Muscle of leg (tissue), 11 donors: ENCODE results near the gene CFAP210. TPM values are rescaled to one million over a fixed set of nuclear protein-coding genes. Genes with fewer than 3 reads are reported as not detected.

Experiments used
- DNase-seq: peaks from one replicate; pipeline ENCODE4 v3.0.0; 2013
- H3K27ac ChIP-seq: one replicate; pipeline ENCODE4 v1.5.1; 2013; ENCODE audit warnings: mild to moderate bottlenecking, low read length, control low read depth
- H3K27me3 ChIP-seq: one replicate; pipeline ENCODE4 v1.6.1; 2013; ENCODE audit warnings: low read length; ENCODE audit not compliant: control insufficient read depth, insufficient read depth
- H3K36me3 ChIP-seq: one replicate; pipeline ENCODE4 v1.6.1; 2013; ENCODE audit warnings: low read length; ENCODE audit not compliant: control insufficient read depth, insufficient read depth
- H3K4me1 ChIP-seq: one replicate; pipeline ENCODE4 v1.6.1; 2013; ENCODE audit warnings: low read length; ENCODE audit not compliant: control insufficient read depth, insufficient read depth
- H3K4me3 ChIP-seq: one replicate; pipeline ENCODE4 v1.5.1; 2013; ENCODE audit warnings: low read length, control low read depth
- H3K9me3 ChIP-seq: replicated peaks from 2 replicates; pipeline ENCODE4 v1.6.1; 2013; ENCODE audit warnings: low read depth, low read length; ENCODE audit not compliant: control insufficient read depth
- WGBS: methylation state at CpG from one replicate; pipeline ENCODE4 v1.1.5; 2013; ENCODE audit warnings: missing lambda C conversion rate; ENCODE audit not compliant: insufficient coverage; 5-methylcytosine and 5-hydroxymethylcytosine counted together
- polyA plus RNA-seq, 8 donors: library from polyadenylated mRNA; unstranded; fragments of 120-200 nt; gene quantifications; one replicate each; pipeline versions ENCODE4 v1.2.1 to v1.2.3, GENCODE V29; 2013; ENCODE audit warnings: inconsistent platforms in 1 of 8, low replicate concordance in 1 of 8; ENCODE audit not compliant: insufficient read length in 8 of 8, insufficient read depth in 1 of 8
- total RNA-seq: library from RNA; stranded (reverse); fragments of 120-200 nt; gene quantifications from one replicate; pipeline ENCODE4 v1.2.4, GENCODE V29; 2013

Gene CFAP210
- total and polyA plus RNA-seq, 9 donors: 0.10 to 0.57 (median 0.17) TPM; not detected in 1

DNA sequence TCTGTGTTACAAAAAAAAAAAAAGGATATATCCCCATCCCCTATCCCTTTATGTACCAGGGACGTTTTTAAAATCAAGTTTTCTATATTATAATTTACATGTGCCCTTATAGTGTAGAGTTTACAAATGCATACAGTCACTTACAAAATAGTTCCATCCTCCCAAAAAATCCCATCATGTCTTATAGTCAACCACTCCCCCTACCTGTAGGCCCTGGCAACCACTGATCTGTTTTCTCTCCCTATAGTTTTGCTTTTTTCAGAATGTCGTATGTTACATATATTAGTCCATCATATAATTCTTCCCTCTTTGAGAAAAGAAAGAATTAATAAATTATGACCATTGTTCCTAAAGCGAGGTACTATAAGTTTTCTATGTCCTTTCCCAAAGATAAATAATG is 17.8 kb downstream of the CFAP210 start:
- Histone ChIP-seq H3K27ac (no peak overlapping the region), H3K27me3 (no peaks in the 10 kb centered on the region), H3K4me3 (no peak overlapping the region), H3K9me3 (no peaks in the 10 kb centered on the region), H3K36me3 (no peaks in the 10 kb centered on the region), H3K4me1 (no peaks in the 10 kb centered on the region)
- WGBS: no CpG with 5 or more reads among the region's 3 CpGs
- DNase-seq: no peak

DNA sequence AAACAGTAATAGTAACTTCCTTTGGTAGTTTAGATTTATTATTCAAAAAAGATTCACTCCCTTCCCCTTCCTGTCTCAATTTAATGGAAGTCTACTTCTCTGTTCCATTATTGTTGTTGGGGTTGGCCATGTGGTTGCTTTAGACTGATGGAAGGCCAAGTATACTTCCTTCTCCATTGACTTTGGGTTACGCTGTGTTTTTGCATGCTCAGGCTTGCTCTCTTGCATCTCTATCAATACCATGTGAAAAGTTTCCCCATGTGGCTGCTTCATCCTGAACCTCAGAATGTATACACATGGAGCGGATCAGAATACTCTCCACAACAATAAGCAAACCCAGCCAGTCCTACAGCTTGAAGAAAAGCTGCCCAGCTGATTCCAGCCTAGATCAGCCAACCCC is 20.3 kb downstream of the CFAP210 start:
- Histone ChIP-seq H3K4me1 (no peaks in the 10 kb centered on the region), H3K27ac (no peak overlapping the region), H3K36me3 (no peaks in the 10 kb centered on the region), H3K27me3 (no peaks in the 10 kb centered on the region), H3K9me3 (no peaks in the 10 kb centered on the region), H3K4me3 (no peak overlapping the region)
- 83% methylated on average over 1 of the region's 2 CpGs for WGBS
- DNase-seq: no peak

DNA sequence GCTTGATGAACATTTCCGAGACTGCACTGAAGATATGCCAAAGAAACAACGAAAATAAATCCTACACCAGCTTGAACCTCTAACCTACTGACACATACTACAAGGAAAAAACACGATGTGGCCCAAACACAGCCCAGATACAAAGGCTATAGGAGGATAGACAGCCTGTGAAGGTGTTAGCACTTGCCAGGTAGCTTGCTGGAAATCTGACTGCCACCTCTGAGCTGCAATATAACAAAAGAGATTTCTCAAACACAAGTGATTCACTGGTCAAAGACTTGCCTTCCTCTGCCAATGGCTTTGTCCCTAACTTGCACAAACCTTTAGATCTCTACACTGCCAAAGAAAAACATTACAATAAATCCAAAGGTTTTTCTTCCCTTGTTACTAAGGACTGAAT is 21.1 kb downstream of the CFAP210 start:
- no peaks in the 10 kb centered on the region for H3K27me3 ChIP-seq
- no peak for DNase-seq
- H3K9me3 ChIP-seq: no peaks in the 10 kb centered on the region
- H3K4me1 ChIP-seq: no peaks in the 10 kb centered on the region
- H3K36me3 ChIP-seq: no peaks in the 10 kb centered on the region
- H3K4me3 ChIP-seq: no peak overlapping the region
- H3K27ac ChIP-seq: no peak overlapping the region
- WGBS: no CpG with 5 or more reads among the region's 3 CpGs

DNA sequence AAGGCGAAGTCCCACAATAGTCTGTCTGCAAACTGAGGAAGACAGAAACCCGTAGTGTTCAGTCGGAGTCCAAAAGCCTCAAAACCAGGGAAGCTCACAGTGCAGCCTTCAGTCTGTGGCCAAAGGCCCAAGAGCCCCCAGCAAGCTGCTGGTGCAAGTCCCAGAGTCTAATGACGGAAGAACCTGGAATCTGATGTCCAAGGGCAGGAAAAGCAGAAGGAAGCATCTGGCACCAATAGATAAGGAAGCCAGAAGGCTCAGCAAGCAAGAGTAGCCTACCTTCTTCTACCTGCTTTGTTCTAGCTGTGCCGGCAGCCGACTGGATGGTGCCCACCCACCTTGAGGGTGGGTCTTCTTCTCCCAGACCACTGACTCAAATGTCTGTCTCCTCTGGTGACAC is 21.8 kb downstream of the CFAP210 start:
- WGBS: 62% methylated on average over 5 of the region's 6 CpGs
- Histone ChIP-seq H3K4me3 (no peak overlapping the region), H3K36me3 (no peaks in the 10 kb centered on the region), H3K27ac (no peak overlapping the region), H3K27me3 (no peaks in the 10 kb centered on the region), H3K4me1 (no peaks in the 10 kb centered on the region), H3K9me3 (no peaks in the 10 kb centered on the region)
- no peak for DNase-seq

DNA sequence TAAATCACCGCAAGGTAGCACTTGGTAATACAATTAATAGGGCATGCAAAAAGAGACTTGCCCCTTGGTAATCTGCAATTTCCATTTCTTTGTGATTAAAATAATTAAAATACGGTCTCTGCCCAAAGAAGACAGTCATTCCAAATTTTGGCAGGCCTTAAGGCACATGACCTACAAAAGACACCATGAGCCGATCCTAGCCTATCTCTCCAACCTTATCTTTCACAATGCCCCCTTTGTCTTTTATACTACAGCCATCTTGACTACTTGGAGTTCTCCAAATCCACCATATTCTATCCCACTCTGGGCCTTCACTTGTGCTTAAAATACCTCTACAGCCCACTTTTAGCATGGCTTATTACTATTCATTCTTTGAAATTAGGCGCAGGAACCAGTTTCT is 23.3 kb downstream of the CFAP210 start:
- no peaks in the 10 kb centered on the region for H3K4me1 ChIP-seq
- 100% methylated on average over 2 of the region's 4 CpGs for WGBS
- no peak overlapping the region for H3K4me3 ChIP-seq
- H3K36me3 ChIP-seq: no peaks in the 10 kb centered on the region
- no peak overlapping the region for H3K27ac ChIP-seq
- DNase-seq: no peak
- H3K27me3 ChIP-seq: no peaks in the 10 kb centered on the region
- H3K9me3 ChIP-seq: no peaks in the 10 kb centered on the region

DNA sequence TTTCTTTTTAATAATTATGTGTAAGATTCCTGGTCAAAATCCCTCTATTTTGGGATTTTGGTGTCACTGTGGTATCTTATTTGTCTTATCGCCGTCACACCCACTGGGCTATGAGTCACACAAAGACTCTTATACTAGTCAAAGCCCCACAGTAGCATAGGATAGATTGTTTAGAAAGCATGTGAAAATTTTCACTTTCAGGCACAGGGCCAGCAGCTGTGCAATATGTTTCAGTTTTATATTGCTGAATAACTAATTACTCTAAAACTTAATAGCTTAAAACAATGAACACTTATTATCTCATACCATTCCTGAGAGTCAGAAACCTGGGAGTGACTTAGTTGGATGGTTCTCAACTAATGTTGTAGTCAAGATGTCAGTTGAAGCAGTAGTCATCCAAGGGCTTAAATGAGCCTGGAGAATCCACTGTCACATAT is 24.0 kb downstream of the CFAP210 start:
- no peaks in the 10 kb centered on the region for H3K36me3 ChIP-seq
- no peaks in the 10 kb centered on the region for H3K27me3 ChIP-seq
- DNase-seq: no peak
- no peak overlapping the region for H3K4me3 ChIP-seq
- no peaks in the 10 kb centered on the region for H3K9me3 ChIP-seq
- no peaks in the 10 kb centered on the region for H3K4me1 ChIP-seq
- no peak overlapping the region for H3K27ac ChIP-seq
- no CpG with 5 or more reads among the region's 2 CpGs for WGBS

DNA sequence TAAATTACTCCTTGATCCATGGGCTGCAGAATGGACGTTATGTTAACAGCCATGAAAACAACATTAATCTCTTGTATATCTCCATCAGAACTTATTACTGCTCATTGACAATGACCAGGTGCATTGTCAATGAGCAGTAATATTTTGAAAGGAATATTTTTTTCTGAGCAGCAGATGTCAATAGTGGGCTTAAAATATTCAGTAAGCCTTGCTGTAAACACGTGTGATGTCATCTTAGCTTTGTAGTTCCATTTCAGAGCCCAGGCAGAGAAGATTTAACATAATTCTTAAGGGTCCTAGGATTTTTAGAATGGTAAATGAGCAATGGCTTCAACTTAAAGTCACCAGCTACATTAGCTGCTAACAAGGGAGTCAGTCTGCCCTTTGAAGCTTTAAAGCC is 26.6 kb downstream of the CFAP210 start:
- H3K4me3 ChIP-seq: no peak overlapping the region
- no peaks in the 10 kb centered on the region for H3K27me3 ChIP-seq
- peak; percentile 19 for DNase-seq
- no peak overlapping the region for H3K27ac ChIP-seq
- no peaks in the 10 kb centered on the region for H3K36me3 ChIP-seq
- WGBS: no CpG with 5 or more reads among the region's 2 CpGs
- no peaks in the 10 kb centered on the region for H3K9me3 ChIP-seq
- no peaks in the 10 kb centered on the region for H3K4me1 ChIP-seq

DNA sequence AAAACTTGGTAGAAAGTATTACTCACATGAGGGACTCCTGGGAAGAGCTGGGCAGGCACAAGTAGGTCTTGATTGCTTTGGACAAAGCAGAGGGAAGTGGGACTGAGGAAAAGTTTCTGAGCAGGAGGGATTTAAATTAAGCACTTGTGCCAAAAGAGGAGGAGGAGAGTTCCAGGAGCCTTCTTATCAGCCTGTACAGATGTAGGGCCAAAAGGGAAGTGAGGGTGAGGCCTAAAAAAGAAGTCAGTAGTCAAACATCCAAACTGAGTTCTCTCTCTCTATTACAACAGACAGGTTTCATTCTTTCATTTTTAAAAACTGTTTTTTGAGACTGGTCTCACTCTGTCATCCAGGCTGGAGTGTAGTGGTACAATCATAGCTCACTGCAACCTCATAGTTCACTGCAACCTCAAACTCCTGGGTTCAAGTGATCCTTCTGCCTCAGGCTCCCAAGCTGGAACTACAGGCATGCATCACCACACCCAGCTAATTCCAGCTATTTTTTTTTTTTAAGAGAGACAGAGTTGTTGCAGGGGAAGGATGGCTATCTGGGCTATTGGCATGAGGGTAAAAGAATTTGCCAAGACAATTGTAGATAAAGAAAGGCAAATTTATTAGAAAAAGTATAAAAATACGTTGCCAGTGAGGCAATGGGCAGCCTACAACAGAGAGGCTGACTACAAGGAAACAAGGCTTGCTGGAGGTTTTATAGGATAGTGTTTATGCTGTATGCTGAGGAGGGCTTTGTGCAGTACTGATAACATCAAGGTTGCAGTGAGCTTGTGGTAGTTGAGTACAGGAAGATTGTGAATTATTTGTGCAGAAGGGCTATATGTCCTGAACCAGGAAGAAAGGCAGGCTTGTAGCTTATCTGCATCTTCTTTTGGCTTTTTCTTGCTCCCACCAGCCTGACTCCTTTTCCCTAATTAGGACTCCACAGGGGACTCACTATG is 29.0 kb downstream of the CFAP210 start:
- H3K36me3 ChIP-seq: no peaks in the 10 kb centered on the region
- no peak for DNase-seq
- H3K4me3 ChIP-seq: no peak overlapping the region
- H3K27me3 ChIP-seq: no peaks in the 10 kb centered on the region
- H3K4me1 ChIP-seq: no peaks in the 10 kb centered on the region
- whole genome bisulfite sequencing: 63% methylated on average over 1 of the region's 1 CpG
- H3K27ac ChIP-seq: no peak overlapping the region
- H3K9me3 ChIP-seq: no peaks in the 10 kb centered on the region

DNA sequence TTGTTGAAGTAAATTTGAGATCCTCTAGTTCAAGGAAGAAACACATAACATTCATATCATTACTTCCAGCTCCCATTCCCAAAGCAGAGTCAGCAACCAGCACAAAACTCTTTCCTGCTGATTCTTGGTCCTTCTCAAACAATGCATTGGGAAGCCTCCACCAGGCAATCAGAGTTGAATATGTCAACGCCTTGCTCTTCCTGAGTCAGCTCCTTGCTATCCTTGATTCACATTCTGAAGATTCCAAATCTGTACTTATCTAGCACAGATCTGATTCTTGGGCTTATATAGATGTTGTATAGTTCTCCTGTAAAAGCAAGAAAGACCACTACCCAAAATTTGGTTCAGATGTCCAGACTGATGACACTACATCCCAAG is 29.6 kb downstream of the CFAP210 start:
- H3K9me3 ChIP-seq: no peaks in the 10 kb centered on the region
- H3K4me1 ChIP-seq: no peaks in the 10 kb centered on the region
- no peak for DNase-seq
- no peaks in the 10 kb centered on the region for H3K27me3 ChIP-seq
- no peak overlapping the region for H3K4me3 ChIP-seq
- H3K27ac ChIP-seq: no peak overlapping the region
- WGBS: no CpG with 5 or more reads among the region's 1 CpG
- H3K36me3 ChIP-seq: no peaks in the 10 kb centered on the region

DNA sequence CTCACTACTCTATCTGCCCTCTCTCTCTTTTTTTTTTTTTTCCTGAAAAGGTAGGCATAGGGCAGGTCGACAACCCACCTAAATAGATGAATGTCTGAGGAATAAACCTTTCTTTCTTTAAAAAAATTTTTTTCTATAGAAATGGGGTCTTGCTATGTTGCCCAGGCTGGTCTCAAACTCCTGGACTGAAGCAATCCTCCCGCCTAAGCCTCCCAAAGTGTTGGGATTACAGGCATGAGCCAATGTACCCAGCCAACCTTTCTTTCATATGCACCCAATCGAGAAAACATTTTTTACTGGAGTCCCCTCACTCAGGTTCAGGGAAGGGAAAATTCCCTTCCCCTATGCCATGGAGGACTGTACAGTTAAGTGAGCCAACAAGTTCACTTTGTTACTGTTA is 31.0 kb downstream of the CFAP210 start:
- Histone ChIP-seq H3K27me3 (no peaks in the 10 kb centered on the region), H3K4me3 (no peak overlapping the region), H3K27ac (no peak overlapping the region), H3K9me3 (no peaks in the 10 kb centered on the region), H3K36me3 (no peaks in the 10 kb centered on the region), H3K4me1 (no peaks in the 10 kb centered on the region)
- DNase-seq: no peak
- WGBS: 100% methylated on average over 1 of the region's 3 CpGs
